HG03045 (cell line): ENCODE results near the gene FRMPD2.
"Not testable (repeated sequence)": the region's sequence is repeated elsewhere in the genome, so short reads cannot be mapped to it uniquely, and the experiment has no call there.

ENCODE experiments used
- ATAC-seq: cut with Tn5 transposase; IDR thresholded peaks from one replicate; pipeline ENCODE4 v1.9.1; 2021; ENCODE audit warnings: mild to moderate bottlenecking, moderate library complexity; ENCODE audit not compliant: unreplicated experiment

The FRMPD2 gene

DNA sequence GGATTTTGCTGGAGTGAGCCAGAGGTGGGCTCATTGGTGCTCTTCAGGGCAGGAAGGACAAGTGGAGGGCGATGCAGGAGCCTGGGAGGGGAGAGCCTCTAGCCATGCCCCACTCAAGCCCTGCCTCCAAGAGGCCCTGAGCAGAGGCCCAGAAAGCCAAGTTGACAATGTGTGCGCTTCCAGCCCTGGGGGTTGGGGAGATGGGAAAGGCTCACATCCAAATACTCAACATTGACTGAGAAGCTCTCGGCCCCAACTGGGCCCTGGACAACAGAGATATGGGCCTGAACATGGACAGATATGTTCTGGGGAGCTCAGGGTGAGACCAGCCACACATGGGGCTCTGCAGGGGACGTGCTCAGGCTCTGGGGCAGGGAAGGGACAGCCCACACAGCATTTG lies 39.0 kb downstream of the FRMPD2 start:
- ATAC-seq = no peak

DNA sequence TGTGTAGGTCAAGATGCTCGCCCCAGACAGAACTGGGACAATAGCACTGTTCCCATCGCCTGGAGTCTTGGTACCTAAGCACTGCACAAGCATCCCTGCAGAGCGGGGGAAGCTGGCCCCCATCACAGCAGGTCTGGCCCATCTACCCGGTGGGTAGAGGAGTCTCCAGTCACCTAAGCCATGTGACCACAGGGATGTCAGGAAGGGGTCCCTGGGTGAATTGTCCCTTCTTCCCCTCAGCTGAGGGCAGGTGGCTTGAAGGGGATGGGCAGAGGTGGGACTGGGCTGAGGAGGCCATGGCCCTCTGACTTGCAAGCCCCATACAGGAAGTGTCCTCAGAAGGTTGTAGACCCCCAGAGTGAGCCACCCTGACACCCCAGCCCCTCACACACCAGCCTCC lies 39.7 kb downstream of the FRMPD2 start:
- no peak for ATAC-seq

DNA sequence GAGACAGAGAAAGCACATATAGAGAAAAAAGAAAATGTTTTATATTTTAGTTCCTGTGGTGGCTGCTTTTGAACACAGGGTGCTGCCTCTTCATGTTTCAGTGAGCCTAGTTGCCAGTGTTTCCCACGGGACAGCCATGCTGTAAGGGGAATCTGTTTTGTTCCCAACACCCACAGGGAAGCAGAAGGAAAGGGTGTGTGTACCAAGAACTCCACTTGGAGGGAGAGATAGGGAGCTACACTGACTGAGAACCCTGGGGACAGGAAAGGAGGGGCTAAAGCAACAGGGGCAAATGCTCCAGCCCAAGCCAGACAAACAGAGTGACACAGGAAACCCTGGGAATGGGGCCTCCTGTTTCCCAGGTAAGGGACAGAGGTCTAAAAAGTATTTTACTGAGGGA lies 40.2 kb downstream of the FRMPD2 start:
- no peak for ATAC-seq

DNA sequence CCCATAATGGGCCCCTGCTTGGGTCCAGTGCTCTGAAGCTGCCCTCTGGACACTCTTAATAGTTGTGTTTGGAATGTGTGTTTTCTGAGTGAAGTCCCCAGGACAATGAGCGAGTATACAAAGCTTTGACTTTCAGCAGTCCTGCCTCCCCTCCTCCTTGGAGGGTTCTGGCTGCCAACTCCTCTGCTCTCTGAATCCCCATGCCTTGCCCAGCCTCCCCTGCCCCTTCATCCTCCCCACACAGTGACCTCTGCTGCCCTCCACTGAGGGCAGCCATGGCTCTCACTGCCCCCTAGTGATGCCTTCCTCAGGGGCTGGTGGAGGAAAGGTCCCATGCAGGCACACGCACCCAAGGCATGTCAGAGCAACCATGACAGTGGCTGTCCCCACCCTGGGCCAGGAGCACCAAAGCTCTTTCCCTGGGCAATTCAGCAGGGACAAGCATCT lies 40.9 kb downstream of the FRMPD2 start:
- no peak for ATAC-seq

DNA sequence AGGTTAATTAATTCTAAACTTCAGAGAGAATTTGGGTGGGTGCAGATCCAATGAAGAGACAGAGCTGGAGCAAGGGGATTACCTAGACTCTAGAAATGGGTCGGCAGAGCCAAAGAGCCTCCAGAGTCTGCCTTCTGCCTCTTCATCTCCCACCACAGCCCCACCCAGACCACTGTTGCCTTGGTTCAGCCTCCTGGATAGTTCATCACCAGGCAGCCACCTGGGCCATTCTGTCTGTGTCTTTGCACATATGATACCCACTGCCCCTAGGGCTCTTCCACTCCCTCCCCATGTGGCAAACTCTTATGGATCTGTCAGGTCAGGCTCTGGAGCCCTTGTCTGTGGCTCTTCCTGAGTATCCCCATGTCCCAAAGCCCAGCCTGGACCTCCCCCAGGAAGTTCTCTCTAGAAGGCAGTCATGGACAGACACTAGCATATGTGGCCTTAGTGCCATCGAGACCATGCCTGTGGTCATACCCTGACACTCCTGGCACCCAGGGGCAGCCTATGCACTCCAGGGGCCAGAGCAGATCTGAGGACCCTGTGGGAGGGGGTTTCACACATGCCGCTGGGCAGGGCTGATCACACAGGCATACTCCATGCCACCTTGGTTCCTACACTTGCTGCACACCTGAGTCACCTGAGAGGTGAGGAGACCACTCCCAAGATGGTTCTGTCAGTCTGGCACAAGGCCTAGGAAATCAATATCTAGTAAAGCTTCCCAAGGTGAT lies 41.6 kb downstream of the FRMPD2 start:
- ATAC-seq = no peak

DNA sequence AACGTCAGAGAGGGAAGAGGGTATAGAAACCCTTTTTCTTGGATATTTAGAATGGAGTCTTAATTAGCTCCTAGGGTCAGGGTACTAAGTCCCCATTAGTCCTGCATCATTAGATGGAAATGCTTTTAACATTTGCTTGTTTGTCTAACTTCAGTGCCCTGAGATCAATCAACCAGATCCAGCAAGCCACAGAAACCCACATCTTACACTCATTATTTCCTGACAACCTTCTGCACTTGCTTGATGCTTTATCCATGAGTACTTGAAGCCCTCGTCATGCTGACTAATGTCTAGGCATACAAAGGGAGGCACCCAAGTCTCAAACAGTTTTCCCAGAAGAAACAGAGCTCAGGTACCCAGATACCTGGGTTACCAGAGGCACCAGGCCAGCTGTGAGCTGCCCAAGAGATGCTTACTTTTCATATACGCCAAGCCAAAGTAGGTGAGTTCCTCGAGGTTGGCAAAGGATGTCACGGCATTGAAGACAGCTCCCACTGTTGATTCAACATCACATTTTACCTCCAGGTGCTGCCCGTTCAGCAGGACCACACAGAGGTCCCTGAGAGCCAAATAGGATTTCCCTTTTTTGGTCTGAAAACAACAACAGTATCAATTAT lies 42.7 kb downstream of the FRMPD2 start:
- no peak for ATAC-seq

DNA sequence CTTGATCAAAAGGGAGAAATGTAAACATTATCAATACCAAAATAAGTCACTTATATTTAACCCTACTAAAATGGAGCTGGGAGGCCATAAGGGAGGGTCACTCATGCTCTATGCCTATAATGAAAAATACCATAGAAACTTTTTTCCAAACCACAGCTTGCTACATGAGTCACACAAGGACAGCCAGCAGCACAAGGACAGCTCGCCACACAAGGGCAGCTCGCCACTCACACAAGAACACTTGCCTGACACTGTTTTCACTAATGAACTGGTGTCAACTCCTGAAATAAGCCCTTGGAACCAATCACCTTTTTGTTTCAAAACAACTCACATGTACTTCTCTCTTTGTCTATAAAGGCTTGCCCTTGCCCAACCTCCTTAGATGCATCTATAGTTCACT lies 43.3 kb downstream of the FRMPD2 start:
- ATAC-seq = no peak

DNA sequence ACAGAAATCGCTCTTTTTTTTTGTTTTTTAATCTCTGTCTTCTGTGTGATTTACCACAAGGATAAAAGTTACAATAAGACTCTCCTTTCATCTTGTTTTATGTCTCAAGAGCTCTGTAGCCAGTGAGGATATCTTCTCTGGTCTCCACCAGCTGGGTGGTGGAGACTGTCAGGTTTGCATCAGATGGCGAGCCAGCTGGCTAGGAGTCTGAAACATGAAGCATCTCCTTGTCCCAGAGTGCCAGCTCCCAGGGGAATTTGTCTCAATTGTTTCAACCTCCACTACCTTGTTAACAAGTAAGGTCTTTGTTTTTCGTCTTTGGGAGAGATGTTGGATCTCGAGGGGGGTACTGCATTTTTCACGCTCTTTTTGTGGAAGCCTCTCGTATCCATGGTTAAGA lies 47.3 kb downstream of the FRMPD2 start:
- no peak for ATAC-seq

DNA sequence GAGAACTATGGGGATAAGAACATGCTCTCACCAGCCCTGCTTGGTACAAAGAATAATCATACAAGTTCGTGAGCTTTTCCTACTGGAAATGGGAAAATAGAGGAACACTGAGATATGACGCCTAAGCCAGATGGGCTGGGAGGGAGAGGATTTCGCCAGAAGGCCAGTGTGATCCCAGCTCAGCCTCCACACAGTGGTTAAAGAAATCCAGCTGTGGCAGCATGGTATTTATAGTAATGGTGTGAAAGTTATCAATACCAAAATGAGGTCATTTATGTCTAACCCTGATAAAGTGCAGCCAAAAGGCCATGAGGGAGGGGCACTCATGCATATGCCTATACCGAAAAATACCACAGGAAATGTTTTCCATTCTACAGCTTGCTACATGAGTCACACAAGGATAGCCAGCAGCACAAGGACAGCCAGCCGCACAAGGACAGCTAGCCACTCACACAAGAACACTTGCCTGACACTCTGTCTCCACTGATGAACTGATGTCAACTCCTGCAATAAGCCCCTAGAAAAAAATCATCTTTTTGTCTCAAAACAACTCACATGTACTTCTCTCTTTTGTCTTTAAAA lies 49.4 kb downstream of the FRMPD2 start:
- no peak for ATAC-seq

DNA sequence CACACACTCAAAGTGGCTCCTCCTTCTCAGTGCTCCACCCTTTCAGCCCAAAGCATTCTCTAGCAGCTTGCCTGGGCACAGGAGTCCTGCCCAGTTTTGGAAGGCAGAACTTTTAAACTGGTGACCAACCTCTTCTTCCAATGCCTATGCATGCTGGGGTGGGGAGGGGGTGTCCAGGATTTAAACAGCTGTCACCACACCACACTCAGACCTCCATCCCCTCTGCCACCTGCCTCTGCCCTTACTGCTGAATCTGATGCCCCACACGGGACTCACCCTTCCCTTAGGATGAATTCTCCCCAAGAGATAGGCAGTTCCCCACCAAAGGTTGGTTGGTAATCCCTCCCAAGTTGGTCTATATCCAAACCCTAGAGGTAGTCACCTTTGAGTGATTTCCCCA lies 50.2 kb downstream of the FRMPD2 start:
- ATAC-seq = no peak

DNA sequence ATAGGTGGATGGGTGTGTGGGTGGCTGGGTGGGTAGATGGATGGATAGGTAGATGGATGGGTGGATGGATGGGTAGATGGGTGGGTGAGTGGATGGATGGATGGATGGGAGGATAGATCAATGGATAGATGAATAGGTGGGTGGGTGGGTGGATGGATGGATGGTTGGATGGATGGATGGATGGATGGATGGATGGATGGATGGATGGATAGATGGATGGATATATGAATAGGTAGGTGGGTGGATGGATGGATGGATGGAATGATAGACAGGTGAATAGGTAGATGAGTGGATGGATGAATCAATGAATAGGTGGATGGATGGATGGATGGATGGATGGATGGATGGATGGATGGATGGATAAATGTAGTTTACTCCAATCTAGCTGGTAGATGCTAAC lies 52.7 kb downstream of the FRMPD2 start:
- ATAC-seq = no peak

DNA sequence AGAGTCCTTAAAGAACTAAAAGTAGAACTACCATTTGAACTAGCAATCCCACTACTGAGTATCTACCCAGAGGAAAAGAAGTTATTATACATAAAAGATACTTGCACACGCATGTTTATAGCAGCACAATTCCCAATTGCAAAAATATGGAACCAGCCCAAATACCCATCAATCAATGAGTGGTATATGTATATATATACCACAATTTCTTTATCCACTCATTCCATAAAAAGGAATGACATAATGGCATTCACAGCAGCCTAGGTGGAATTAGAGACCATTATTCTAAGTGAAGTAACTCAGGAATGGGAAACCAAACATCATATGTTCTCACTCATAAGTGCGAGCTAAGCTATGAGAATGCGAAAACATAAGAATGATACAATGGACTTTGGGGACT lies 53.5 kb downstream of the FRMPD2 start:
- ATAC-seq = not testable (repeated sequence)

DNA sequence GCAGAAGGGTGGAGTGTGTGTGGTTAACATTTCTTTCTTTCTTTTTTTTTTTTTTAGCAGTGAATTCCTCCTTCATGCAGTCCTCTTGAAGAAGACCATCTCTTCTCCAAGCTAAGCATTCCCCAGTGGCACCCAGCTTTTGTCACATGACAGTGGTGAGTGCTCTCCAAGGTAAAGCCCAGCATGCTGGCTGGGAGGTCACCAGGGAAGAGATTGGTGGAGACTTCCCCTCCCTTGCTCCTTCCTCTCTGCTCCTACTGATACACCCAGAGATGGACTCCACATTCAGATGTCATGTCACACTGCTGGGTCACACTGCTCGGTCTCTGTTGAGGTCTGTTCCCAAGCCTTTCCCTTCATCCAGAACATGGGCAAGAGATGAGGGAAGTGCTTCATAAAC lies 55.3 kb downstream of the FRMPD2 start:
- ATAC-seq = no peak

DNA sequence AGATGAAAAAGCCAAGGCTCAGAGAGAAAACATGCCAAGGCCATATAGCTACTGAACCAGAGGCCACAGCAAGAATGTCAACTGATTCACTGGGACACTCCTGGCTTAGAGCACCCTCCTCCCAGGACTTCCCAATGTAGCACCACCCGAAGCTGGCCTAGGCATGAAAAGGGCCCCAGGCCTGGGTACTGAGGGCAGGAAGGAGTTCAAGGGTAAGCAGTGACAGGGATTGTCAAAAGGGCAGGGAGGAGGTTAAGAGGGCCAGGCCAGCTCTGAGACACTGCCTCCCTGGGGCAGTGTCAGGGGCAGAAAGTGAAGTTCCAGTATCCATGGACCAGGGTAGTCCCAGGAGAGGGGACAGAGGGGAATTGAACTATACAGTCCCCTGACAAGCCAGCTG lies 57.8 kb downstream of the FRMPD2 start:
- no peak for ATAC-seq

DNA sequence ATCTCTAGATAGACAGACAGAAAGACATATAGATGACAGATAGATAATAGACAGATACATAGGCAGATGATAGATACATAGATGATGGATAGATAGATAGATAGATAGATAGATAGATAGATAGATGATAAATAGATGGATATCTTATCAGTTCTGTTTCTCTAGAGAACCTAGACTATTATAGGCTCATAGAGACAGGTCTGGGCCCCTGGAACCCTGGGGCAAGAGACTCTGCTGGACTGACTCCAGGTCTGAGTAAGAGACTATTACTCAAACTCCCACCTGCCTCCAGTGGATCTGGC lies 58.3 kb downstream of the FRMPD2 start:
- no peak for ATAC-seq

DNA sequence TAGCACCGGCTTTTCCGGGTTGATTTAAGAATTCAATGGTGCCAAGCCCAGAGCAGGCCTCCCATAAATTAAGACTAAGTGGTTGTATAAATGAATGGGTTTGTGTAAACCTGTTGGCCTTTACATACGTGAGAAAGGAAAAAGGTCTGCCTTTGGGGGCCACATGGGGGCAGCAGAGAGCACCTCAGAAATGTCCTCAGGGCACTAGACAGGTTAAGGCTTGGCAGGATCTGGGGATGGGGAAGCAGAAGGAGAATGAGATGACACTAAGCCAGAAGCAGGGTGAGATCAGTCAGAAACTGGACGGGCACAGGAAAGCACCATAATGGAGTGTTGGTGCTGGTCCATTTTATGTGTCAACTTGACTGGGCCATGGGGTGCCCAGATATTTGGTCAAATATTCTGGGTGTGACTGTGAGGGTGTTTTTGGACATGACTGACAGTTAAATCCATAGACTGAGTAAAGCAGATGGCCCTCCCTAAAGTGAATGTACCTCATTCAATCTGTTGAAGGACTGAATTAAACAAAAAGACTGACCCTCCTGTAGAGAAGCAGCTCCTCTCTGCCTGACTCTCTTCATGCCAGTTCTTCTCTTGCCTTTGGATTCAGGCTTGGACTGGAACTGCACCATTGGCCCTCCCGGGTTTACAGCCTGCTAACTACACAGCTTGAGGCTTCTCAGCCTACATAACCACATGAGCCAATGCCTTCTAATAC lies 58.9 kb downstream of the FRMPD2 start:
- no peak for ATAC-seq

DNA sequence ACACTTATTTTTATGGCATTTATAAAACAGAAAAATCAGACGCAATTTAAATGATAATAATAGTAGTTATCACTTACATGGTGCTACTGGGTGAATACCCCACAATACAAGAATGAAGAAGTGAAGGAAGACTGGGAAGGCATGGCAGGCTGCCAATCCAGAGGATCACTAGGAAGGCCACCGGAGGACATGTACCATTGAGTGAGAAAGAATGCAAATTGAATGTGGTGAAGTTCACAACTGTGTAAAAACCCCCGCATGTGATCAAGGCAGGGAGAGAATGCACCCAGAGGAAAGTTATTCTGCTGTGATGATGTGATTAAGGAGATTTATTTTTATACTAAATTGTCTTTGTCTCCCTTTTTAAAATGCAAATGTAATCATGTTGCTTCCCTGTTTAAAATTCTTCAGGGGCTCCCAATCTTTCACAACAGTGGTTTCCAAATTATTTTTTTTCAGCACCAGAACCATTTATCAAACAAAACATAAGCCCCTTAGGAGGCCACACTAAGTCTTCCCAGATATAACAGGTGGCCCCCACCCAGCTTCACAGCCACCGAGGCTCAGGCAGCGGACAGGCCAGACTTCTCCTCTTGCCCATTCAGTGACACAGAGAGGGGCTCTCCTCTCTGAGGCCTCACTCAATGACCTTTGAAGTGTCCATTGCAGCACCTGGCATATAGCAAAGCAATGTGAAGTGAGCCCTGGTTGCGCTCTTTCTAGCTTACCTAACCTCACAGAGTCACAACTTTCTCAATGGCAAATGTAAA lies 59.6 kb downstream of the FRMPD2 start:
- no peak for ATAC-seq

DNA sequence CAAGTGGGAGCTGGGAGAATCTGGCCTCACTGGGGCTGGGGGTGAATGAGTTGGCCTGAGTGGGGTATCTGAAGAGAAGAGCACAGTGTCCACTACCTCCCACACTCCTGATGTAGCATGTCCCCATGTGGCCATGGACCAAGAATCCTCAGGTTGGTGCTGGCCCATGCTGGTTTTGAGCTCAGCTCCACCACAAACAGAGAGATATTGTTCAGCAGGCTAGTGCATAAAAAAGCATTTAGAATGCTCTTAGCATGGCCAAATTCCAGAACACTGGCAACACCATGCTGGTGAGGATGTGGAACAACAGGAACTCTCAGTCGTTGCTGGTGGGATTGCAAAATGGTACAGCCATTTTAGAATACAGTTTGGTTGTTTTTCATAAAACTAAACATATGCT lies 61.4 kb downstream of the FRMPD2 start:
- ATAC-seq = no peak

DNA sequence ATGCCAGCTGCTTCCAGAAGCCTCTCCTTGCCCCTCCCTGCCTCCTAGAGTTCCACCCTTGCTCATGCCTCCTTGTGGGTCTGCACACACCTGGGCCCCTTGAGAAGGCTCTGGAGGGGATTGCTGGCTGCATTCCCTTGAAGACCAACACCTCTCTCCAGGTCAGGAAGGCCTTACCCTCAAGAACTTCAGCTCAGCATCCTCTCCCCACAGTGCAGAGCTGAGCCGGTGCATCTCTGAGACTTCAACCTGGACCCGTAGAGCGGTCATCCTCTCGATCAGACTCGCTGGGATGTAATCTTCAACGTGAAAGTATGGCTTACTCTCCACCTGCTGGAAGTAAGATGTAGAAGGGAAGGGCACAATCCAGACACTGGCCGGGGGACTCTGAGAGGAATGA lies 62.7 kb downstream of the FRMPD2 start:
- no peak for ATAC-seq

DNA sequence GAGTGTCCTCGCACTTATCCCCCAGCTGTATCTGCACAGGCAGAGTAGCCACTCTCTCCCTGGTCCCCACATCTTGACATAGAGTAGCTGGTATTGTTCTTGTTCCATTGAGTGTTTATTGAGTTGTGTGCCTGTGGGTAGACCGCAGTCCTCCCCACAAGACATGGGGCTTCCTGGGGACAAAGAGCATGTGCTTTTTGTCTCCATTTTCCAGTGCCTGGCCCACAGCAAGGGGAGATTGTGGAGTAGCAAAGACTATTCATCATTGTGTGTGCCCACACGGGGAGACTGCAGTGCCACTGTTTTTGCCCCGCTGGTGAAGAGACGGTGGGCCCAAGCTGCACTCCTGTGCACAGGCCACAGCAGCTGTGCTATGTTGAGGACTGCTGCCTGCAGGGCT lies 63.5 kb downstream of the FRMPD2 start:
- ATAC-seq = no peak

DNA sequence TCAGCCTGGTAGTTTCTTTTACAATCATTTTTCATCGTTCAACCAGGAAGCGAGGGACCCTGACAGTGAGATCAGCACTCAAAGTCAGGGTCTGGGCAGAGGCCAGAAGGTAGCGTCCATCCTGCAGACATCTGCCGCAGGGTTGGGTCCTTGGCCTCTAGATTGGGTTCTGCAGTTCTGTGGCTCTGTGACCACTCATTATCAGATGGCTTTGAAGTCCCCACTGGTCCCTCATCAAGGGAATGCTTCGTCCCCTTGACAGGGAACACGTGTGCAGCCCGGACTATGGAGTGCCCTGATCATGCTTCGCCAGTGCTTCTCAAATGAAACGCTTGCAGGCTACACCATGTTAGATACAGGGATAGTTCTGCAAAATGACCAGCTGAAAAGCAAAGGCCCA lies 64.1 kb downstream of the FRMPD2 start:
- ATAC-seq = no peak
